Brain microvascular endothelial cell (primary cell): Measurements from ENCODE around the gene SLC35B4.

Experiments
- DNase-seq: peaks from one replicate; pipeline ENCODE4 v3.0.0-alpha.2; 2020
- H3K27ac ChIP-seq: fragments of 250-450 bp; sonication (Bioruptor Pico); 2 replicates; pipeline ENCODE4 v1.5.1; 2020; ENCODE audit warnings: mild to moderate bottlenecking, moderate library complexity
- H3K27me3 ChIP-seq: fragments of 250-450 bp; sonication (Bioruptor Pico); replicated peaks from 2 replicates; pipeline ENCODE4 v1.5.1; 2020; ENCODE audit warnings: mild to moderate bottlenecking
- H3K36me3 ChIP-seq: fragments of 250-450 bp; sonication (Bioruptor Pico); replicated peaks from 2 replicates; pipeline ENCODE4 v1.5.1; 2020; ENCODE audit warnings: mild to moderate bottlenecking
- H3K4me3 ChIP-seq: 2 replicates; pipeline ENCODE4 v1.5.1; 2011; ENCODE audit warnings: low read depth, mild to moderate bottlenecking, control low read depth, low read length, moderate library complexity
- CTCF ChIP-seq: IDR thresholded peaks from 2 replicates; pipeline ENCODE4 v1.5.1; 2011; ENCODE audit warnings: low read depth, mild to moderate bottlenecking, moderate library complexity, low read length, control low read depth, inconsistent platforms; ENCODE audit errors: missing control alignments
- in situ Hi-C: cut with HindIII; loops from 2 replicates; pipeline ENCODE4 v1.10.0; 2017; ENCODE audit warnings: low sequenced_read_pairs, low pct_ligation_motif_present

SLC35B4 gene

GRCh38 chr7:134316539-134317344 lies at the start of gene SLC35B4:
Gene SLC35B4 (minus strand): TSS chr7:134316930. CDS start chr7:134316751, 179 bp downstream.
- Histone ChIP-seq H3K27me3 (no peaks in the 10 kb centered on the region), H3K36me3 (no peaks in the 10 kb centered on the region), H3K4me3 (peak within 1 kb of the TSS; percentile 84), H3K27ac (peak within 1 kb of the TSS; percentile 32)
- TF ChIP-seq CTCF = peak; percentile 49
- DNase-seq = peak; percentile 98
- in situ Hi-C loops = no loop called here

GRCh38 chr7:134366481-134366880 lies 49.8 kb upstream of the SLC35B4 start:
- Histone ChIP-seq H3K36me3 (no peaks in the 10 kb centered on the region), H3K27ac (no peak overlapping the region), H3K4me3 (no peak overlapping the region), H3K27me3 (no peaks in the 10 kb centered on the region)
- in situ Hi-C loops = no loop called here
- DNase-seq = no peak
- no peak for TF ChIP-seq CTCF

- Histone ChIP-seq H3K27ac (no peak overlapping the region), H3K36me3 (no peaks in the 10 kb centered on the region), H3K27me3 (no peaks in the 10 kb centered on the region), H3K4me3 (no peak overlapping the region)
- in situ Hi-C loops = no loop called here
- TF ChIP-seq CTCF = no peak
- peak; percentile 22 for DNase-seq
Observed at GRCh38 chr7:134365341-134366054, 48.8 kb upstream of the SLC35B4 start.

- peak; percentile 29 for DNase-seq
- in situ Hi-C loops = no loop called here
- H3K4me3 ChIP-seq = no peak overlapping the region
- no peaks in the 10 kb centered on the region for H3K27me3 ChIP-seq
- H3K36me3 ChIP-seq = no peaks in the 10 kb centered on the region
- no peak for TF ChIP-seq CTCF
- no peak overlapping the region for H3K27ac ChIP-seq
Observed at GRCh38 chr7:134364619-134365037, 47.9 kb upstream of the SLC35B4 start.

- no peak for TF ChIP-seq CTCF
- Histone ChIP-seq H3K27ac (no peak overlapping the region), H3K36me3 (no peaks in the 10 kb centered on the region), H3K4me3 (no peak overlapping the region), H3K27me3 (no peaks in the 10 kb centered on the region)
- no peak for DNase-seq
- in situ Hi-C loops = no loop called here
Observed at GRCh38 chr7:134362587-134363483, 46.1 kb upstream of the SLC35B4 start.
